Testis (tissue), 2 donors: Measurements from ENCODE around the gene LAG3.

Experiments used
- CTCF ChIP-seq, 3 experiments: fragments of 450-650 bp in 2 of 3; fragments of 200-600 bp in 1 of 3; sonication (generic) in 1 of 3; IDR thresholded peaks; one replicate each; pipeline ENCODE4 v1.5.1; 2016 to 2019; ENCODE audit warnings: antibody characterized with exemption in 3 of 3, mild to moderate bottlenecking in 2 of 3, moderate library complexity in 1 of 3
- POLR2A ChIP-seq: fragments of 450-650 bp; IDR thresholded peaks from one replicate; pipeline ENCODE4 v1.6.1; 2017; ENCODE audit warnings: antibody characterized with exemption, mild to moderate bottlenecking, moderate library complexity

- no peak for TF ChIP-seq POLR2A
- TF ChIP-seq CTCF (IDR thresholded peaks at IDR 0.05), result no peak
Measured at GRCh38 chr12:6772331-6772695, at the start of gene LAG3.
